HepG2 (cell line): ENCODE data around the gene NR2F1-AS1. TPM values are rescaled to one million over a fixed set of nuclear protein-coding genes. Genes with fewer than 3 reads are reported as not detected.

Experiments used
- ATAC-seq: fragments of 200-7000 bp; cut with Tn5 transposase; 3 replicates; pipeline ENCODE4 v1.9.1; 2020; ENCODE audit warnings: mild to moderate bottlenecking, moderate library complexity
- BruUV-seq: library from RNA; stranded (reverse); fragments of 400-500 nt; replicated peaks from 2 replicates; lab custom pipeline; 2021; lab: Mats Ljungman, UMichigan
- CTCF ChIA-PET: fragments of 300-600 bp; formaldehyde crosslinking; extraction: SDS; loops from one replicate; lab custom pipeline; 2021; ENCODE audit warnings: low total read pairs, inconsistent platforms, low intra/inter-chr PET ratio; lab: Yijun Ruan, JAX
- POLR2A ChIA-PET: fragments of 350-600 bp; sonication (Branson Sonifier 250); formaldehyde crosslinking; loops from one replicate; lab custom pipeline; 2020; ENCODE audit warnings: antibody characterized with exemption, inconsistent platforms; lab: Yijun Ruan, JAX
- DNase-seq: peaks from one replicate; pipeline ENCODE4 v3.0.0-alpha.2; 2015; ENCODE audit warnings: low spot score
- FAIRE-seq: peaks from 3 replicates; lab custom pipeline; 2011; peaks lifted over from hg19 to GRCh38; lab: Jason Lieb, UNC
- H2AFZ ChIP-seq: one replicate; pipeline ENCODE4 v1.6.1; 2011; ENCODE audit warnings: low read length, inconsistent platforms
- H3K27ac ChIP-seq: fragments of 300-600 bp; 3 replicates; pipeline ENCODE4 v1.8.0; 2011; ENCODE audit warnings: mixed run types, mild to moderate bottlenecking, mixed read lengths, low read length, inconsistent platforms; ENCODE audit not compliant: insufficient read depth; ENCODE audit errors: extremely low read length
- H3K27me3 ChIP-seq, 2 experiments: fragments of 200-600 bp in 1 of 2; 2 replicates in 1 of 2; 3 replicates in 1 of 2; pipeline versions ENCODE4 v1.6.0 to v1.8.0; 2011; ENCODE audit warnings: low read length in 2 of 2, mild to moderate bottlenecking in 2 of 2, moderate library complexity in 2 of 2, inconsistent platforms in 1 of 2; ENCODE audit not compliant: insufficient read depth in 2 of 2, control insufficient read depth in 1 of 2
- H3K36me3 ChIP-seq, 2 experiments: fragments of 200-600 bp in 1 of 2; replicated peaks in 1 of 2; 2 replicates in 1 of 2; 3 replicates in 1 of 2; pipeline versions ENCODE4 v1.5.1 to v1.8.0; 2011; ENCODE audit warnings: low read length in 2 of 2, inconsistent platforms in 1 of 2; ENCODE audit not compliant: insufficient read depth in 2 of 2, control insufficient read depth in 1 of 2
- H3K4me1 ChIP-seq: 2 replicates; pipeline ENCODE4 v1.5.1; 2012; ENCODE audit warnings: low read length, inconsistent platforms; ENCODE audit not compliant: insufficient read depth
- H3K4me2 ChIP-seq: 2 replicates; pipeline ENCODE4 v1.6.0; 2011; ENCODE audit warnings: low read depth, low read length, inconsistent platforms
- H3K4me3 ChIP-seq, 3 experiments: fragments of 200-600 bp in 1 of 3; sonication (generic), shearing (Covaris generic) in 1 of 3; replicated peaks in 1 of 3; 2 replicates each; pipeline ENCODE4 v1.5.1; 2011 to 2016; ENCODE audit warnings: low read length in 3 of 3, inconsistent platforms in 2 of 3, low read depth in 2 of 3, mild to moderate bottlenecking in 2 of 3, control low read depth in 1 of 3, mixed read lengths in 1 of 3; ENCODE audit not compliant: insufficient read depth in 1 of 3
- H3K79me2 ChIP-seq: one replicate; pipeline ENCODE4 v1.6.1; 2011; ENCODE audit warnings: low read length, inconsistent platforms; ENCODE audit not compliant: insufficient read depth
- H3K9ac ChIP-seq: 2 replicates; pipeline ENCODE4 v1.6.0; 2011; ENCODE audit warnings: mild to moderate bottlenecking, low read depth, low read length, inconsistent platforms; ENCODE audit not compliant: insufficient read depth
- H3K9me3 ChIP-seq: 2 replicates; pipeline ENCODE4 v1.5.1; 2012; ENCODE audit warnings: mild to moderate bottlenecking, low read length
- H4K20me1 ChIP-seq: 2 replicates; pipeline ENCODE4 v1.6.0; 2011; ENCODE audit warnings: inconsistent platforms, mild to moderate bottlenecking, low read length, moderate library complexity; ENCODE audit not compliant: insufficient read depth
- HNRNPK ChIP-seq: fragments of 200-400 bp; formaldehyde crosslinking; IDR thresholded peaks from 2 replicates; pipeline ENCODE4 v1.6.1; 2018; ENCODE audit warnings: low read length, low read depth, moderate library complexity, mild to moderate bottlenecking; ENCODE audit not compliant: poor library complexity, severe bottlenecking
- HNRNPLL ChIP-seq: fragments of 200-400 bp; formaldehyde crosslinking; IDR thresholded peaks from 2 replicates; pipeline ENCODE4 v1.6.1; 2017; ENCODE audit warnings: mild to moderate bottlenecking, low read depth, low read length; ENCODE audit not compliant: poor library complexity, severe bottlenecking
- MAFK ChIP-seq, 2 experiments: IDR thresholded peaks in 1 of 2; conservative IDR thresholded peaks in 1 of 2; 2 replicates each; pipeline ENCODE4 v1.6.1; 2011; ENCODE audit warnings: improper control_type of control experiment in 2 of 2, low read length in 2 of 2
- MIER2 ChIP-seq: IDR thresholded peaks from 2 replicates; pipeline ENCODE4 v1.6.1; 2016; ENCODE audit warnings: missing biosample characterization, missing genetic modification reagents
- ZBTB42 ChIP-seq: sonication (generic); formaldehyde crosslinking; IDR thresholded peaks from 2 replicates; pipeline ENCODE4 v1.5.0; 2020; ENCODE audit warnings: mild to moderate bottlenecking, missing genetic modification reagents
- ZNF790 ChIP-seq: sonication (generic); formaldehyde crosslinking; IDR thresholded peaks from 2 replicates; pipeline ENCODE4 v1.8.0; 2022; ENCODE audit warnings: missing genetic modification reagents, mild to moderate bottlenecking, borderline replicate concordance
- WGBS: methylation state at CpG from one replicate; pipeline ENCODE4 v1.1.6; 2017; ENCODE audit warnings: low lambda C conversion rate; 5-methylcytosine and 5-hydroxymethylcytosine counted together
- in situ Hi-C: cut with HindIII; loops from 2 replicates; pipeline ENCODE4 v1.10.0; 2017; ENCODE audit warnings: low pct_unique_long_range_greater_than_20kb; ENCODE audit not compliant: extremely low pct_ligation_motif_present
- intact Hi-C: fragments of 100-400 bp; cut with micrococcal nuclease; formaldehyde crosslinking; loops from one replicate; pipeline ENCODE4 v1.10.0; 2022; ENCODE audit not compliant: unreplicated experiment
- polyA plus RNA-seq, 8 experiments: library from polyadenylated mRNA; depleted of rRNA in 3 of 8; stranded (reverse) in 7 of 8; unstranded in 1 of 8; fragments of >200 nt; fragmentation: Illumina TruSeq in 4 of 8; extraction: Trizol in 4 of 8; gene quantifications; 2 replicates each; pipeline versions ENCODE4 v1.2.1 to v1.2.3, GENCODE V29; 2011 to 2016; ENCODE audit warnings: low read depth in 4 of 8, missing spikeins in 1 of 8, mixed read lengths in 1 of 8; ENCODE audit not compliant: insufficient read depth in 1 of 8
- total RNA-seq, 5 experiments: library from RNA; depleted of rRNA; stranded (reverse); fragments of >200 nt; fragmentation: Illumina TruSeq; extraction: Trizol; gene quantifications; 2 replicates each; pipeline ENCODE4 v1.2.3, GENCODE V29; 2016; ENCODE audit warnings: low read depth in 1 of 5
- TF ChIP-seq, protein P1 (sequence below): sonication (generic); formaldehyde crosslinking; IDR thresholded peaks from 2 replicates; pipeline ENCODE4 v1.5.0; 2020; ENCODE audit warnings: mild to moderate bottlenecking, missing genetic modification reagents
- TF ChIP-seq, protein P2 (sequence below): sonication (generic); formaldehyde crosslinking; IDR thresholded peaks from 2 replicates; pipeline ENCODE4 v1.4.0; 2020; ENCODE audit warnings: missing genetic modification reagents
- TF ChIP-seq, protein P3 (sequence below): sonication (generic); formaldehyde crosslinking; IDR thresholded peaks from 2 replicates; pipeline ENCODE4 v1.4.0; 2020; ENCODE audit warnings: missing genetic modification reagents

The NR2F1-AS1 gene
- total and polyA plus RNA-seq, 2 of the 13 experiments (the other 11 are each of a cell fraction or from before 2014, with no cell fraction given) = 2.8 TPM

DNA sequence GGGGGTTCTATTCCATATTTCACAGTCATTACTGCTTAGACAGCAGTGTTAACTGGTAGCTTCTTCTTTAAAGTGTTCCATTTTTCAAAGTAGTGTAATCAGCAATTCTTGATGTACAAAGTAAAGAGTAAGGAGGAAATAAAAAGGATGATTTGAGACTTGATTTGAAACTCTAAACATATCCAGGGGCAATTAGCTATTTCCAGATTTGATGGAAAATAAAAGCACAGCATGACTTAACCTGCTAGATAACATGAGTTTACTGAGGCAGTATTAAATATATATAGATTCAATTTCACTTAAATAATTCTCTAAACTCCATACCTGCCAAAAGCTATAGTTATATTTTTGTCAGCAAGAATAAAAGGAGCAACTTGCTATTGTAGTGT is 31.8 kb upstream of the NR2F1-AS1 start:
- CTCF ChIA-PET = no interaction called here
- H3K4me2 ChIP-seq = no peak overlapping the region

DNA sequence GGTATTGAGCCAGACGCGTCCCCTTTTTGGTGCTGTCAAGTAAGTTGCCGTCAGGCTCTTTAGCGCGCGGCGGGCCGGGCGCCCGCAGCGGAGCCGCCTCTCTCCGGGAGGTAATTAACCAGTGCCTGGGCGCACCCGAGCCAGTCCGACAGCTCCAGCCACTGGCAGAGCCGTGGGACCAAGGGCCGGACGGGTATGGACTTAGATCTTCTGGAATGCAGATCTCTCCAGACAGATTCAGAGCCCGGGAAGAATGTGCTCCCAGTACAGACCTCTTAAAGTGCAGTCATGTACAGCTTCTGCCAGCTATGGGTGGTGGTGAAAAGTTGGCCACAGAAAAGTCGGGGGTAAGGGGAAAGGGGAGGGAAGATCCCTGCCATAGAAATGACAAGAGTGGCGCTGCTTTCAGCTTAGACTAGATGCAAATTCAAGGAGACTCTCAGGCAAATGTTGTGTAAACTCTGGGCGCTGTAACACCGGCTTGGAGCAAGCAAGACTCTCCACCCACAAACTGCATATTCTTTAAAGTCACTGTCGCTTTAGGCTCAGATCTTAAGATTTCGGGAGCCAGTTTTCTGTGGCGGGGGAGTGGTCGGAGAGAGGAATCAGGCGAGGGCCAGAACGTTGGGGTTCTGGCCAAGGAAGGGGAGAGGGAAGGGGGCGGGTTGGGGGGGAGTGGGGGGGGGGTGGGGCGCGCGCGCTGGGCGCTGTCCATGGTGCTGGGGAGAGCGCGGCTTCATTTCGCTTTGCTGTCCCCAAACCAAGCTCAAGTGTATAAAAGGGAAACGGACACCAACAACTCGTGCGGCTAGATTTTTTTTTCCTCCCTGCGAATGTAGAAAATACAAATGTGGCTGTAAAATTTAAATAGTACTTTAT is 31.2 kb upstream of the NR2F1-AS1 start:
- Histone ChIP-seq H3K4me2 (peak overlapping the region; percentile 78), H3K27ac (no peak overlapping the region), H2AFZ (no peak overlapping the region), H3K4me3 (peak overlapping the region in 2 of 3 experiments; percentile 20 to 44; a peak in 2 of 6 replicates), H3K9ac (no peak overlapping the region), H3K36me3 (no peaks in the 10 kb centered on the region), H3K9me3 (no peaks in the 10 kb centered on the region), H3K79me2 (no peaks in the 10 kb centered on the region), H4K20me1 (no peaks in the 10 kb centered on the region), H3K27me3 (peaks cover 2 to 42% of the 10 kb centered on the region in 2 experiments; a peak in 4 of 5 replicates), H3K4me1 (peaks cover 21% of the 10 kb centered on the region)
- POLR2A ChIA-PET = interaction anchor here (0.5 to 0.8 kb wide), 2 partner anchors 9 to 30 kb away, joined by 3 to 4 read pairs; no protein-coding TSS in a partner anchor
- peak; percentile 85 for ATAC-seq
- DNase-seq = no peak
- in situ Hi-C loops = no loop called here
- intact Hi-C loops = no loop called here
- CTCF ChIA-PET = no interaction called here
- FAIRE-seq = no peak
- 3% methylated on average over 18 of the region's 43 CpGs for WGBS
- no TSS peak for BruUV-seq
- TF ChIP-seq, protein P1, sequence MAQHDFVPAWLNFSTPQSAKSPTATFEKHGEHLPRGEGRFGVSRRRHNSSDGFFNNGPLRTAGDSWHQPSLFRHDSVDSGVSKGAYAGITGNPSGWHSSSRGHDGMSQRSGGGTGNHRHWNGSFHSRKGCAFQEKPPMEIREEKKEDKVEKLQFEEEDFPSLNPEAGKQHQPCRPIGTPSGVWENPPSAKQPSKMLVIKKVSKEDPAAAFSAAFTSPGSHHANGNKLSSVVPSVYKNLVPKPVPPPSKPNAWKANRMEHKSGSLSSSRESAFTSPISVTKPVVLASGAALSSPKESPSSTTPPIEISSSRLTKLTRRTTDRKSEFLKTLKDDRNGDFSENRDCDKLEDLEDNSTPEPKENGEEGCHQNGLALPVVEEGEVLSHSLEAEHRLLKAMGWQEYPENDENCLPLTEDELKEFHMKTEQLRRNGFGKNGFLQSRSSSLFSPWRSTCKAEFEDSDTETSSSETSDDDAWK = no peak
- TF ChIP-seq, protein P2, sequence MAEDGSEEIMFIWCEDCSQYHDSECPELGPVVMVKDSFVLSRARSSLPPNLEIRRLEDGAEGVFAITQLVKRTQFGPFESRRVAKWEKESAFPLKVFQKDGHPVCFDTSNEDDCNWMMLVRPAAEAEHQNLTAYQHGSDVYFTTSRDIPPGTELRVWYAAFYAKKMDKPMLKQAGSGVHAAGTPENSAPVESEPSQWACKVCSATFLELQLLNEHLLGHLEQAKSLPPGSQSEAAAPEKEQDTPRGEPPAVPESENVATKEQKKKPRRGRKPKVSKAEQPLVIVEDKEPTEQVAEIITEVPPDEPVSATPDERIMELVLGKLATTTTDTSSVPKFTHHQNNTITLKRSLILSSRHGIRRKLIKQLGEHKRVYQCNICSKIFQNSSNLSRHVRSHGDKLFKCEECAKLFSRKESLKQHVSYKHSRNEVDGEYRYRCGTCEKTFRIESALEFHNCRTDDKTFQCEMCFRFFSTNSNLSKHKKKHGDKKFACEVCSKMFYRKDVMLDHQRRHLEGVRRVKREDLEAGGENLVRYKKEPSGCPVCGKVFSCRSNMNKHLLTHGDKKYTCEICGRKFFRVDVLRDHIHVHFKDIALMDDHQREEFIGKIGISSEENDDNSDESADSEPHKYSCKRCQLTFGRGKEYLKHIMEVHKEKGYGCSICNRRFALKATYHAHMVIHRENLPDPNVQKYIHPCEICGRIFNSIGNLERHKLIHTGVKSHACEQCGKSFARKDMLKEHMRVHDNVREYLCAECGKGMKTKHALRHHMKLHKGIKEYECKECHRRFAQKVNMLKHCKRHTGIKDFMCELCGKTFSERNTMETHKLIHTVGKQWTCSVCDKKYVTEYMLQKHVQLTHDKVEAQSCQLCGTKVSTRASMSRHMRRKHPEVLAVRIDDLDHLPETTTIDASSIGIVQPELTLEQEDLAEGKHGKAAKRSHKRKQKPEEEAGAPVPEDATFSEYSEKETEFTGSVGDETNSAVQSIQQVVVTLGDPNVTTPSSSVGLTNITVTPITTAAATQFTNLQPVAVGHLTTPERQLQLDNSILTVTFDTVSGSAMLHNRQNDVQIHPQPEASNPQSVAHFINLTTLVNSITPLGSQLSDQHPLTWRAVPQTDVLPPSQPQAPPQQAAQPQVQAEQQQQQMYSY = no peak
- TF ChIP-seq, protein P3, sequence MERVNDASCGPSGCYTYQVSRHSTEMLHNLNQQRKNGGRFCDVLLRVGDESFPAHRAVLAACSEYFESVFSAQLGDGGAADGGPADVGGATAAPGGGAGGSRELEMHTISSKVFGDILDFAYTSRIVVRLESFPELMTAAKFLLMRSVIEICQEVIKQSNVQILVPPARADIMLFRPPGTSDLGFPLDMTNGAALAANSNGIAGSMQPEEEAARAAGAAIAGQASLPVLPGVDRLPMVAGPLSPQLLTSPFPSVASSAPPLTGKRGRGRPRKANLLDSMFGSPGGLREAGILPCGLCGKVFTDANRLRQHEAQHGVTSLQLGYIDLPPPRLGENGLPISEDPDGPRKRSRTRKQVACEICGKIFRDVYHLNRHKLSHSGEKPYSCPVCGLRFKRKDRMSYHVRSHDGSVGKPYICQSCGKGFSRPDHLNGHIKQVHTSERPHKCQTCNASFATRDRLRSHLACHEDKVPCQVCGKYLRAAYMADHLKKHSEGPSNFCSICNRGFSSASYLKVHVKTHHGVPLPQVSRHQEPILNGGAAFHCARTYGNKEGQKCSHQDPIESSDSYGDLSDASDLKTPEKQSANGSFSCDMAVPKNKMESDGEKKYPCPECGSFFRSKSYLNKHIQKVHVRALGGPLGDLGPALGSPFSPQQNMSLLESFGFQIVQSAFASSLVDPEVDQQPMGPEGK = 0 out of 2 replicates have a peak, but pooled peaks have one; percentile 67
- TF ChIP-seq MIER2 (CRISPR knock-in tag) (peak; percentile 91), ZBTB42 (CRISPR knock-in tag) (no peak), HNRNPK (peak; percentile 56), HNRNPLL (peak; percentile 89)

More for the DNA sequence above, 31.8 kb upstream of the NR2F1-AS1 start:
- DNase-seq (no peak), ATAC-seq (no peak), FAIRE-seq (no peak)
- H4K20me1 ChIP-seq = no peaks in the 10 kb centered on the region
- H3K4me3 ChIP-seq = no peak overlapping the region
- H3K9ac ChIP-seq = no peak overlapping the region
- H3K4me1 ChIP-seq = peaks cover 14% of the 10 kb centered on the region
- no peaks in the 10 kb centered on the region for H3K79me2 ChIP-seq
- H3K27me3 ChIP-seq = peaks cover 2 to 42% of the 10 kb centered on the region in 2 experiments; a peak in 4 of 5 replicates
- peak in 1 of 2 experiments; percentile 21; a peak in 2 of 4 replicates for TF ChIP-seq MAFK (conservative IDR thresholded peaks at IDR 0.05 in 1 of 2, IDR thresholded peaks at IDR 0.05 in 1 of 2; ENCODE audit: low read length in 2 of 2)
- TF ChIP-seq ZNF790 (CRISPR knock-in tag) = no peak
- in situ Hi-C loops (no loop called here), intact Hi-C loops (no loop called here)
- H3K27ac ChIP-seq = no peak overlapping the region
- H3K36me3 ChIP-seq = no peaks in the 10 kb centered on the region
- H3K9me3 ChIP-seq = no peaks in the 10 kb centered on the region
- BruUV-seq = no TSS peak
- POLR2A ChIA-PET = interaction anchor here (0.8 kb wide), 1 partner anchor 9 kb away, joined by 3 read pairs; no protein-coding TSS in a partner anchor
- H2AFZ ChIP-seq = no peak overlapping the region
